Measurements from ENCODE around the gene ZCCHC10.
"Not testable (repeated sequence)": the region's sequence is repeated elsewhere in the genome, so short reads cannot be mapped to it uniquely, and the experiment has no call there.

ZCCHC10 gene

GRCh38 chr5:132999246-132999645 is 27.1 kb downstream of the ZCCHC10 start:
- no peaks in the 10 kb centered on the region for H3K9me3 ChIP-seq (ENCODE audit: low read length)
- H3K9ac ChIP-seq (ENCODE audit: low read length): no peak overlapping the region
- no peak overlapping the region for H3K4me3 ChIP-seq (ENCODE audit: low read depth in 1 of 2, low read length in 2 of 2)
- no peaks in the 10 kb centered on the region for H3K27me3 ChIP-seq (ENCODE audit: control insufficient read depth in 1 of 2, insufficient read depth in 2 of 2, low read length in 2 of 2)
- H3K4me1 ChIP-seq (ENCODE audit: insufficient read depth, low read length): no peaks in the 10 kb centered on the region
- H3K36me3 ChIP-seq (ENCODE audit: insufficient read depth, low read length): no peaks in the 10 kb centered on the region
- H3K27ac ChIP-seq (ENCODE audit: low read depth, low read length): no peak overlapping the region

DNA sequence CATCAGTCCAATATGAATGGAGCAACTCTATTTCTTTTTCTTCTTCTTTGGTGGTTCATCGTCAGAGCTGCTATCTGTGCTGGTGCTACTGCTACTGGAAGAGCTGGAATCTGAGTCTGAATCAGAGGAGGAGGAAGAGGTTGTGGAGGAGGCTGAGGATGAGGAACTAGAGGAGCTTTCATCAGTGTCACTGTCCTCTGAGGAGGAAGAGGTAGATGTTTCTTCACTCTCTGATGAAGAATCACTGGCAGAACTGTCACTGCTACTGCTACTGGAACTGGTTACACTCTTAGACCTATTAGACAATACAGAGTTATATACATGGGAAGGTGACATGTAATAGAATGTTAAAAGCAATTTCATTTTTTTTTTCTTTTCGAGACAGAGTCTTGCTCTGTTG is 27.8 kb downstream of the ZCCHC10 start:
- H3K27ac ChIP-seq (ENCODE audit: low read depth, low read length): no peak overlapping the region
- H3K9ac ChIP-seq (ENCODE audit: low read length): no peak overlapping the region
- H3K27me3 ChIP-seq (ENCODE audit: control insufficient read depth in 1 of 2, insufficient read depth in 2 of 2, low read length in 2 of 2): no peaks in the 10 kb centered on the region
- no peaks in the 10 kb centered on the region for H3K4me1 ChIP-seq (ENCODE audit: insufficient read depth, low read length)
- H3K9me3 ChIP-seq (ENCODE audit: low read length): no peaks in the 10 kb centered on the region
- H3K36me3 ChIP-seq (ENCODE audit: insufficient read depth, low read length): no peaks in the 10 kb centered on the region
- H3K4me3 ChIP-seq (ENCODE audit: low read depth in 1 of 2, low read length in 2 of 2): no peak overlapping the region

GRCh38 chr5:132996307-132996706 is 30.0 kb downstream of the ZCCHC10 start:
- H3K27ac ChIP-seq (ENCODE audit: low read depth, low read length): no peak overlapping the region
- no peaks in the 10 kb centered on the region for H3K4me1 ChIP-seq (ENCODE audit: insufficient read depth, low read length)
- no peak overlapping the region for H3K9ac ChIP-seq (ENCODE audit: low read length)
- no peak overlapping the region for H3K4me3 ChIP-seq (ENCODE audit: low read depth in 1 of 2, low read length in 2 of 2)
- no peaks in the 10 kb centered on the region for H3K36me3 ChIP-seq (ENCODE audit: insufficient read depth, low read length)
- H3K27me3 ChIP-seq (ENCODE audit: control insufficient read depth in 1 of 2, insufficient read depth in 2 of 2, low read length in 2 of 2): no peaks in the 10 kb centered on the region
- H3K9me3 ChIP-seq (ENCODE audit: low read length): no peaks in the 10 kb centered on the region

- Histone ChIP-seq H3K9ac (ENCODE audit: low read length) (no peak overlapping the region), H3K4me1 (ENCODE audit: insufficient read depth, low read length) (no peaks in the 10 kb centered on the region), H3K27ac (ENCODE audit: low read depth, low read length) (no peak overlapping the region), H3K27me3 (ENCODE audit: control insufficient read depth in 1 of 2, insufficient read depth in 2 of 2, low read length in 2 of 2) (no peaks in the 10 kb centered on the region), H3K4me3 (ENCODE audit: low read depth in 1 of 2, low read length in 2 of 2) (no peak overlapping the region), H3K9me3 (ENCODE audit: low read length) (no peaks in the 10 kb centered on the region), H3K36me3 (ENCODE audit: insufficient read depth, low read length) (no peaks in the 10 kb centered on the region)
These were observed 38.6 kb downstream of the ZCCHC10 start for GRCh38 chr5:132987531-132988408.

GRCh38 chr5:132982971-132983370 is 43.4 kb downstream of the ZCCHC10 start:
- H3K36me3 ChIP-seq (ENCODE audit: insufficient read depth, low read length); H3K9me3 ChIP-seq (ENCODE audit: low read length); H3K27me3 ChIP-seq (ENCODE audit: control insufficient read depth in 1 of 2, insufficient read depth in 2 of 2, low read length in 2 of 2); H3K4me3 ChIP-seq (ENCODE audit: low read depth in 1 of 2, low read length in 2 of 2); H3K4me1 ChIP-seq (ENCODE audit: insufficient read depth, low read length); H3K9ac ChIP-seq (ENCODE audit: low read length); H3K27ac ChIP-seq (ENCODE audit: low read depth, low read length): not testable (repeated sequence)

GRCh38 chr5:132981288-132981687 is 45.1 kb downstream of the ZCCHC10 start:
- no peak overlapping the region for H3K9ac ChIP-seq (ENCODE audit: low read length)
- H3K27me3 ChIP-seq (ENCODE audit: control insufficient read depth in 1 of 2, insufficient read depth in 2 of 2, low read length in 2 of 2): no peaks in the 10 kb centered on the region
- no peak overlapping the region for H3K4me3 ChIP-seq (ENCODE audit: low read depth in 1 of 2, low read length in 2 of 2)
- no peaks in the 10 kb centered on the region for H3K9me3 ChIP-seq (ENCODE audit: low read length)
- H3K4me1 ChIP-seq (ENCODE audit: insufficient read depth, low read length): no peaks in the 10 kb centered on the region
- H3K27ac ChIP-seq (ENCODE audit: low read depth, low read length): no peak overlapping the region
- H3K36me3 ChIP-seq (ENCODE audit: insufficient read depth, low read length): no peaks in the 10 kb centered on the region

GRCh38 chr5:132979976-132980375 is 46.4 kb downstream of the ZCCHC10 start:
- Histone ChIP-seq H3K4me3 (ENCODE audit: low read depth in 1 of 2, low read length in 2 of 2) (no peak overlapping the region), H3K9me3 (ENCODE audit: low read length) (no peaks in the 10 kb centered on the region), H3K9ac (ENCODE audit: low read length) (no peak overlapping the region), H3K27ac (ENCODE audit: low read depth, low read length) (no peak overlapping the region), H3K36me3 (ENCODE audit: insufficient read depth, low read length) (no peaks in the 10 kb centered on the region), H3K4me1 (ENCODE audit: insufficient read depth, low read length) (no peaks in the 10 kb centered on the region), H3K27me3 (ENCODE audit: control insufficient read depth in 1 of 2, insufficient read depth in 2 of 2, low read length in 2 of 2) (no peaks in the 10 kb centered on the region)

DNA sequence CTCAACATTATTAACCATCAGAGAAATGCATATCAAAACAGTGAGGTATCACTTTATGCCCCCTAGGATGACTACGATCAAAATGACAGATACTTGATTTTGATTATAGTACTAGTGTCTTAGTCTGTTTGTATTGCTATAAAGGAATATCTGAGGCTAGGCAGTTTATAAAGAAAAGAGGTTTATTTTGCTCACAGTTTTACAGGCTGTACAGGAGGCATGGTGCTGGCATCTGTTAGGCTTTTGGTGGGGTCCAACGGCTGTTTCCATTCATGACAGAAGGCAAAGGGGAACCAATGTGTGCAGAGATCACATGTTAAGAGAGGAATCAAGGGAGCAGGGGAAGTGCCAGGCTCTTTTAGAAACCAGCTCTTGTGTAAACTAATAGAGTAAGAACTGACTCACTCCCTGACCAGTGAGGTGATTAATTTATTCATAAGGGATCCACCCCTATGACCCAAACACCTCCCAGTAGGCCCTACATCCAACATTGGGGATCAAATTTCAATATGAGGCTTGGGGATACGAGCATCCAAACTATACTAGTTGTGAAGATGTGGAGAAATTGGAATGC is 46.9 kb downstream of the ZCCHC10 start:
- Histone ChIP-seq H3K4me1 (ENCODE audit: insufficient read depth, low read length) (no peaks in the 10 kb centered on the region), H3K9ac (ENCODE audit: low read length) (no peak overlapping the region), H3K9me3 (ENCODE audit: low read length) (no peaks in the 10 kb centered on the region), H3K4me3 (ENCODE audit: low read depth in 1 of 2, low read length in 2 of 2) (no peak overlapping the region), H3K27me3 (ENCODE audit: control insufficient read depth in 1 of 2, insufficient read depth in 2 of 2, low read length in 2 of 2) (no peaks in the 10 kb centered on the region), H3K27ac (ENCODE audit: low read depth, low read length) (no peak overlapping the region), H3K36me3 (ENCODE audit: insufficient read depth, low read length) (no peaks in the 10 kb centered on the region)

DNA sequence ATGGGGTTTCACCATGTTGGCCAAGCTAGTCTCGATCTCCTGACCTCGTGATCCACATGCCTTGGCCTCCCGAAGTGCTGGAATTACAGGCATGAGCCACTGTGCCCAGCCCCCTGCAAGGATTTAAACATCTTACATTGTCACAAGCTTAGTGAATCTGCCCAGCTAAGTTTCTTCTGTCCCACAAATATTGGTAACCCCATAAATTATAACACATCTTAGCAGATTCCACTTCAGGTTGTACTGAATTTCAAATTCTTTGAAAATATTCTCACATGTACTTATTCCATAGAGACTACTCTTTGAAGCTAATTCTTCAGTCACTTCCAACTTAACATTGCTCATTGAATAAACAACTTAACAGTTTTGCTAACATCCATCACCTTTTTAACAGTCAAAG is 49.5 kb downstream of the ZCCHC10 start:
- Histone ChIP-seq H3K27me3 (ENCODE audit: control insufficient read depth in 1 of 2, insufficient read depth in 2 of 2, low read length in 2 of 2) (no peaks in the 10 kb centered on the region), H3K27ac (ENCODE audit: low read depth, low read length) (no peak overlapping the region), H3K4me1 (ENCODE audit: insufficient read depth, low read length) (no peaks in the 10 kb centered on the region), H3K4me3 (ENCODE audit: low read depth in 1 of 2, low read length in 2 of 2) (no peak overlapping the region), H3K36me3 (ENCODE audit: insufficient read depth, low read length) (no peaks in the 10 kb centered on the region), H3K9ac (ENCODE audit: low read length) (no peak overlapping the region), H3K9me3 (ENCODE audit: low read length) (no peaks in the 10 kb centered on the region)

DNA sequence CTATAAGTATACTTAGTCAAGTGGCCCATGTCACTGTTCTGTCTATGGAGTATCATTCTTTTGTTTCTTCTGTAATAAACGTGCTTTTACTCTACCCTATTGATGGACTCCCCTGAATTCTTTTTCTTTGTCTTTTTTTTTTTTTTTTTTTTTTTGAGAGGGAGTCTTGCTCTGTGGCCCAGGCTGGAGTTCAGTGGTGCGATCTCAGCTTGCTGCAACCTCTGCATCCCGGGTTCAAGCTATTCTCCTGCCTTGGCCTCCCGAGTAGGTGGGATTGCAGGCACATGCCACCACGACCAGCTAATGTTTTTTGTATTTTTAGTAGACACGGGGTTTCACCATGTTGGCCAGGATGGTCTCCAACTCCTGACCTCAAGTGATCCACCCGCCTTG is 53.9 kb downstream of the ZCCHC10 start:
- H3K4me3 ChIP-seq (ENCODE audit: low read depth in 1 of 2, low read length in 2 of 2); H3K36me3 ChIP-seq (ENCODE audit: insufficient read depth, low read length); H3K9ac ChIP-seq (ENCODE audit: low read length); H3K9me3 ChIP-seq (ENCODE audit: low read length); H3K27ac ChIP-seq (ENCODE audit: low read depth, low read length); H3K4me1 ChIP-seq (ENCODE audit: insufficient read depth, low read length); H3K27me3 ChIP-seq (ENCODE audit: control insufficient read depth in 1 of 2, insufficient read depth in 2 of 2, low read length in 2 of 2): not testable (repeated sequence)

DNA sequence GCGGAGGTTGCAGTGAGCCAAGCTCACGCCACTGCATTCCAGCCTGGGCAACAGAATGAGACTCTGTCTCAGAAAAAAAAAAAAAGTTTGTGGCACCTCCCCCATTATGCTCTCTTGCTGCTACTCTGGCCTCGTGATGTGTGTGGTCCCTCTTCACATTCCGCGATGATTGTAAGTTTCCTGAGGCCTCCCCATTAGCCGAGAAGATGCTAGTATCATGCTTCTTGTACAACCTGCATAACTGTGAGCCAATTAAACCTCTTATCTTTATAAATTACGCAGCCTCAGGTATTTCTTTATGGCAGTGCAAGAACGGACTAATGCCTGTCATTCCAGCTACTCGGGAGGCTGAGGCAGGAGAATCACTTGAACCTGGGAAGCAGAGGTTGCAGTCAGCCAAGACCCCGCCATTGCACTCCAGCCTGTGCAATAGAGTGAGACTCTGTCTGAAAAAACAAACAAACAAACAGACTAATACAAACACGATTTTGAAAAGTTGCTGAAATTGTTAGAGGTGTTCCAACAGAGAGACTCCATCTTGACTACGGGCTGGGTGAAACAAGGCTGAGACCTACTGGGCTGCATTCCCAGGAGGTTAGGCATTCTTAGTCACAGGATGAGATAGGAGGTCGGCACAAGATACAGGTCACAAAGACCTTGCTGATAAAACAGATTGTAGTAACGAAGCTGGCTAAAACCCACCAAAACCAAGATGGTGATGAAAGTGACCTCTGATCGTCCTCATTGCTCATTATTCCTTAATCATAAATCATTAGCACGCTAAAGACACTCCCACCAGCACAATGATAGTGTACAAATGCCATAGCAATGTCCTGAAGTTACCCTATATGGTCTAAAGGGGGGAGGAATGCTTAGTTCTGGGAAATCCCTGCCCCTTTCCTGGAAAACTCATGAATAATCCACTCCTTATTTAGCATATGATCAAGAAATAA is 54.6 kb downstream of the ZCCHC10 start:
- H3K9ac ChIP-seq (ENCODE audit: low read length): no peak overlapping the region
- H3K9me3 ChIP-seq (ENCODE audit: low read length): no peaks in the 10 kb centered on the region
- no peak overlapping the region for H3K27ac ChIP-seq (ENCODE audit: low read depth, low read length)
- H3K4me3 ChIP-seq (ENCODE audit: low read depth in 1 of 2, low read length in 2 of 2): no peak overlapping the region
- H3K4me1 ChIP-seq (ENCODE audit: insufficient read depth, low read length): no peaks in the 10 kb centered on the region
- no peaks in the 10 kb centered on the region for H3K27me3 ChIP-seq (ENCODE audit: control insufficient read depth in 1 of 2, insufficient read depth in 2 of 2, low read length in 2 of 2)
- no peaks in the 10 kb centered on the region for H3K36me3 ChIP-seq (ENCODE audit: insufficient read depth, low read length)
